Spleen (tissue), 11 donors: Measurements from ENCODE around the gene TRPM8. TPM values are rescaled to one million over a fixed set of nuclear protein-coding genes. Genes with fewer than 3 reads are reported as not detected.

Experiments used
- DNase-seq: peaks from one replicate; pipeline ENCODE4 v3.0.0-alpha.2; 2020
- H3K27ac ChIP-seq, 8 donors: fragments of 200-600 bp; sonication (generic) in 7 of 8; 1 replicate in 4 of 8; 2 replicates in 4 of 8; pipeline versions ENCODE4 v1.5.0 to v1.8.0; 2016 to 2021; ENCODE audit warnings: inconsistent platforms in 4 of 8, mild to moderate bottlenecking in 4 of 8, moderate library complexity in 1 of 8
- H3K27me3 ChIP-seq, 7 donors: fragments of 200-600 bp; sonication (generic) in 6 of 7; replicated peaks in 1 of 7; 1 replicate in 4 of 7; 2 replicates in 3 of 7; pipeline versions ENCODE4 v1.5.0 to v1.8.0; 2016 to 2021; ENCODE audit warnings: inconsistent platforms in 3 of 7, mild to moderate bottlenecking in 1 of 7
- H3K36me3 ChIP-seq, 6 donors: fragments of 200-600 bp; sonication (generic) in 5 of 6; 1 replicate in 4 of 6; 2 replicates in 2 of 6; pipeline versions ENCODE4 v1.5.0 to v1.8.0; 2016 to 2021; ENCODE audit warnings: inconsistent platforms in 2 of 6
- H3K4me1 ChIP-seq, 6 donors: fragments of 200-600 bp; sonication (generic) in 5 of 6; 1 replicate in 3 of 6; 2 replicates in 3 of 6; pipeline versions ENCODE4 v1.5.0 to v1.8.0; 2016 to 2021; ENCODE audit warnings: inconsistent platforms in 3 of 6
- H3K4me3 ChIP-seq, 8 donors: fragments of 200-600 bp; sonication (generic) in 7 of 8; 1 replicate in 4 of 8; 2 replicates in 4 of 8; pipeline versions ENCODE4 v1.5.0 to v1.8.0; 2016 to 2021; ENCODE audit warnings: inconsistent platforms in 4 of 8, mild to moderate bottlenecking in 4 of 8, moderate library complexity in 2 of 8
- H3K9me3 ChIP-seq, 8 donors: fragments of 200-600 bp; sonication (generic) in 7 of 8; 1 replicate in 4 of 8; 2 replicates in 4 of 8; pipeline versions ENCODE4 v1.5.0 to v1.8.0; 2016 to 2021; ENCODE audit warnings: inconsistent platforms in 4 of 8
- POLR2A ChIP-seq, 3 donors: fragments of 450-650 bp; IDR thresholded peaks; one replicate each; pipeline ENCODE4 v1.5.1; 2017; ENCODE audit warnings: antibody characterized with exemption in 3 of 3, mild to moderate bottlenecking in 1 of 3
- POLR2AphosphoS5 ChIP-seq, 3 donors: sonication (generic); formaldehyde crosslinking; IDR thresholded peaks; one replicate each; pipeline ENCODE4 v1.5.1; 2017; ENCODE audit warnings: antibody characterized with exemption in 3 of 3
- WGBS, 5 donors: extraction: QIAGEN DNeasy Blood & Tissue Kit in 3 of 5; methylation state at CpG; one replicate each; pipeline versions ENCODE4 v1.1.5 to v1.1.7; 2013 to 2018; 5-methylcytosine and 5-hydroxymethylcytosine counted together
- intact Hi-C: fragments of 100-400 bp; cut with DNase I; formaldehyde crosslinking; loops from one replicate; pipeline ENCODE4 v1.15.0; 2023; ENCODE audit warnings: low total_unique reads
- polyA plus RNA-seq, 3 donors: library from polyadenylated mRNA; stranded (reverse); fragments of 200-250 nt; gene quantifications; one replicate each; pipeline ENCODE4 v1.2.1, GENCODE V29; 2013
- total RNA-seq, 7 donors: library from RNA; depleted of rRNA in 3 of 7; stranded (reverse); fragments of >200 nt in 3 of 7; fragmentation: NEBNext Ultra II Directional in 4 of 7; extraction: Animal tissue kit (Norgen Biotek cat#: 25700) in 4 of 7; gene quantifications; one replicate each; pipeline versions ENCODE4 v1.1.0 to v1.2.1, GENCODE V29; 2016 to 2021
- TF ChIP-seq, protein P1 (sequence below), 11 experiments: fragments of 200-600 bp in 7 of 11; fragments of 450-650 bp in 4 of 11; sonication (generic) in 4 of 11; IDR thresholded peaks in 8 of 11; conservative IDR thresholded peaks in 3 of 11; 1 replicate in 7 of 11; 2 replicates in 4 of 11; pipeline versions ENCODE4 v1.4.0 to v1.8.0; 2016 to 2021; ENCODE audit warnings: antibody characterized with exemption in 11 of 11, inconsistent platforms in 4 of 11, mild to moderate bottlenecking in 1 of 11
- donor health status: healthy with polysubstance abuse.
- donor health status: DM: no; HTN: no; CAD: no; lungs with moderate emphysema.
- donor health status: DM: no; HTN: no; CAD: no.
- donor health status: Bipolar disorder and iron deficiency.
- donor health status: healthy.
- donor health status: DM: no; HTN: no; CAD: no.
- donor health status: DM: yes; HTN: yes; CAD: no.

TRPM8 gene
- total and polyA plus RNA-seq, 10 donors, result 0.02 to 0.06 TPM; not detected in 8

DNA sequence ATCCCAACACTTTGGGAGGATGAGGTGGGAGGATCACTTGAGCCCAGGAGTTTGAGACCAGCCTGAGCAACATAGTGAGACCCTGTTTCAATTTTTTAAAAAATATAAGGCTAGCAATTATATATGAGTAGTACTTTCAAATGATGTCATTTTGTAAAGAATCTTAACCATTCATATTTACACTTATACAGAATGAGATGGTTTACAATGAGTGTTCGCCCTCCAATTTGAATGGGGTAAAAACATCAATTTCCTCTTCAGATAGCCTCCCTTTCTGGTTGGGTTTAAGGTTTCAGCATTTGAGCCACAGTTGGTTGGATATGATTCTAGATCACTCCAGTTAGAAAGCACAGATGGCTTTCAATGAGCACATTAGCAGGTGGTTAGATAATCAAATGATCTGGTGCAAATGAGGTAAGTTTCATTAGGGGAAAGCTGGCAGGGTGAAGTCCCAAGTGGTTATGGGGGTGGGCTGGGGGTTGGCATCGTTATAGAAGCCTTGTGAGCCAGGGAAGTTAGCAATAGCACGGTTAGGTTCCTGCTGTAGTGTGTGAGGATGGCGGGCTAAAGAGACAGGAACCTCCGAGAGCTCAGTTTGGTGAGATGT, 63.9 kb downstream of the TRPM8 start:
- Histone ChIP-seq H3K36me3 (no peaks in the 10 kb centered on the region), H3K4me3 (no peak overlapping the region), H3K9me3 (no peaks in the 10 kb centered on the region), H3K27ac (no peak overlapping the region), H3K27me3 (peaks cover 0 to 22% (median 0%) of the 10 kb centered on the region in 7 donors), H3K4me1 (peaks cover 0 to 12% (median 0%) of the 10 kb centered on the region in 6 donors)
- no peak for TF ChIP-seq POLR2AphosphoS5 (IDR thresholded peaks at IDR 0.05)
- no peak for TF ChIP-seq POLR2A (IDR thresholded peaks at IDR 0.05)
- TF ChIP-seq, protein P1, sequence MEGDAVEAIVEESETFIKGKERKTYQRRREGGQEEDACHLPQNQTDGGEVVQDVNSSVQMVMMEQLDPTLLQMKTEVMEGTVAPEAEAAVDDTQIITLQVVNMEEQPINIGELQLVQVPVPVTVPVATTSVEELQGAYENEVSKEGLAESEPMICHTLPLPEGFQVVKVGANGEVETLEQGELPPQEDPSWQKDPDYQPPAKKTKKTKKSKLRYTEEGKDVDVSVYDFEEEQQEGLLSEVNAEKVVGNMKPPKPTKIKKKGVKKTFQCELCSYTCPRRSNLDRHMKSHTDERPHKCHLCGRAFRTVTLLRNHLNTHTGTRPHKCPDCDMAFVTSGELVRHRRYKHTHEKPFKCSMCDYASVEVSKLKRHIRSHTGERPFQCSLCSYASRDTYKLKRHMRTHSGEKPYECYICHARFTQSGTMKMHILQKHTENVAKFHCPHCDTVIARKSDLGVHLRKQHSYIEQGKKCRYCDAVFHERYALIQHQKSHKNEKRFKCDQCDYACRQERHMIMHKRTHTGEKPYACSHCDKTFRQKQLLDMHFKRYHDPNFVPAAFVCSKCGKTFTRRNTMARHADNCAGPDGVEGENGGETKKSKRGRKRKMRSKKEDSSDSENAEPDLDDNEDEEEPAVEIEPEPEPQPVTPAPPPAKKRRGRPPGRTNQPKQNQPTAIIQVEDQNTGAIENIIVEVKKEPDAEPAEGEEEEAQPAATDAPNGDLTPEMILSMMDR (IDR thresholded peaks at IDR 0.05 in 8 of 11, conservative IDR thresholded peaks at IDR 0.05 in 3 of 11), result no peak
- 74 to 87% (median 80%) methylated on average over 5 of the region's 5 CpGs for WGBS, 5 donors
- intact Hi-C loops, result no loop called here
- DNase-seq, result no peak

DNA sequence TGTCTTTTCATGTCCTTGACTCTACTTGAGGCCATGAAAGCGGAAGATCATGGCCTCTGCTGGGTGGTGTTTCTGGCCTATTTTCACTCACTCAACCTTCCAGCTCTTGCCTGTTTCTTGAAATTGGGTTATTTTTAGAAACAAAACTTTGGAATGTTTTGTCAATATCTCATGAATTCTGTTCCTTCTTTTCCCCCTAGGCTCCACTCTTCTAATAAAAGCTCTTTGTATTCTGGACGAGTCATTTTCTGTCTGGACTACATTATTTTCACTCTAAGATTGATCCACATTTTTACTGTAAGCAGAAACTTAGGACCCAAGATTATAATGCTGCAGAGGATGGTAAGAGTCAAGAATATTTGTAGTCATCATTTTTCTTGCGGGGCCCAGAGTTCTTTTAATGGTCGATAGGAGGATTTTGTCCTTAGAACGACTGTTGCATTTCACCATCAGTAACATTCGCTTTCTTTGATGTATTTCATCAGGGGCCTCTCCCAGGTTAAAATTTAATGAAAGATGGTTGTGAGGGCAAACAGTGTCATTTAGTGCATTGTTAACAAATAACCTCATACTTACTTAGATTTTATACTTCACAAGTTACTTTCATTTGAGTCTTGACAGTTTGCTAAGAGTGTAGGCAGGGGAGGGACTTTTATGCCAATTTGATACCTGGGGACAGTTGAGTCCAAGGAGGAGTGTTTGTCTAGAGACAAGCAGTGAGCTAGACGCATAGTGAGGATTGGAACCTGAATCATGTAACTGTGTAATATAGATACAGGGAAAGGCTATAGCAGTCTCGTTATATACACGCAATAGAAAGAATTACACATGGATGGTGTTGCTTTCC, 64.6 kb downstream of the TRPM8 start:
- no peak overlapping the region for H3K27ac ChIP-seq
- intact Hi-C loops, result no loop called here
- no peaks in the 10 kb centered on the region for H3K9me3 ChIP-seq
- 87 to 93% (median 92%) methylated on average over 9 of the region's 9 CpGs for WGBS, 5 donors
- H3K27me3 ChIP-seq, result peaks cover 0 to 15% (median 0%) of the 10 kb centered on the region in 7 donors
- DNase-seq, result no peak
- no peak for TF ChIP-seq POLR2AphosphoS5 (IDR thresholded peaks at IDR 0.05)
- TF ChIP-seq, protein P1 (IDR thresholded peaks at IDR 0.05 in 8 of 11, conservative IDR thresholded peaks at IDR 0.05 in 3 of 11), result no peak
- TF ChIP-seq POLR2A (IDR thresholded peaks at IDR 0.05), result no peak
- H3K36me3 ChIP-seq, result no peaks in the 10 kb centered on the region
- peaks cover 0 to 8% (median 0%) of the 10 kb centered on the region in 6 donors for H3K4me1 ChIP-seq
- no peak overlapping the region for H3K4me3 ChIP-seq

DNA sequence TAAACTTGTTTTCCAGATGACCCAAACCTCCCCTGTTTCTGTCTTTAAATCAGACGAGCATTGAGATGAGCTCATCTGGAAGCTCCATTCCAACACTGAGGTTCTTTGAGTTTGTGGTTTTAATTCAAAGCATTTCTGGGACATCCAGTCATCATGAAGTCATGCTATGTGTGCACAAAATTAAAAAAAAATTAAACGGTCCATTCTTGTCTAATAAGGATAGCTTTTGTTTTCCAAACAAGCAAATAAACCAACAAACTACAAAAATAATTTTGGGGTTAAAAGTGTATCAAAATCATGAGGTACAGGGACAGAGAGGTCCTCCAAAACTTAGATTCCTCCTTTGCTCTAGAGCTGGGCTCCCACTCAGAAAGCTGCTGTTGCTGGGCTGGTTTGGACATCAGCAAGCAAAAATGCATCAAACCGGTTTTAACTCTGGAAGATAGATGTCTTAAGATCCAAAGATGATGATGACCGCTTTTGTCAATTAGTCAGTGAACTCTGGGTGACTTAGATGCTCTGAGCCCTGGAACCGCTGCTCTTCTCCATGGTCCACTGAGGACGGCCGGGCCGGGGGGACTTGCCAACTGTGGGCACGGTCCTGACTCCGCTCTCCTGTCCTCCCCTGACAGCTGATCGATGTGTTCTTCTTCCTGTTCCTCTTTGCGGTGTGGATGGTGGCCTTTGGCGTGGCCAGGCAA, 65.4 kb downstream of the TRPM8 start:
- WGBS, 5 donors, result 78 to 88% (median 80%) methylated on average over 13 of the region's 13 CpGs
- no peak for DNase-seq
- intact Hi-C loops, result no loop called here

More for the DNA sequence above, 65.4 kb downstream of the TRPM8 start:
- peaks cover 0 to 8% (median 0%) of the 10 kb centered on the region in 7 donors for H3K27me3 ChIP-seq
- H3K4me1 ChIP-seq, result peaks cover 0 to under 1% (median 0%) of the 10 kb centered on the region in 6 donors
- no peak overlapping the region for H3K27ac ChIP-seq
- H3K36me3 ChIP-seq, result no peaks in the 10 kb centered on the region
- no peaks in the 10 kb centered on the region for H3K9me3 ChIP-seq
- no peak overlapping the region for H3K4me3 ChIP-seq
- TF ChIP-seq, protein P1 (IDR thresholded peaks at IDR 0.05 in 8 of 11, conservative IDR thresholded peaks at IDR 0.05 in 3 of 11), result no peak
- no peak for TF ChIP-seq POLR2A (IDR thresholded peaks at IDR 0.05)
- TF ChIP-seq POLR2AphosphoS5 (IDR thresholded peaks at IDR 0.05), result no peak
